ENCODE data around the gene ACTR10. TPM values are rescaled to one million over a fixed set of nuclear protein-coding genes. Genes with fewer than 3 reads are reported as not detected.

The ACTR10 gene
- total RNA-seq (100 to 1,000 TPM in 1 of 2 donors, 10 to 100 TPM in 1; 98.0 to 136 TPM), polyA plus RNA-seq (ENCODE audit: insufficient read length in 2 of 2) (100 to 1,000 TPM; 137 to 148 TPM)
- long read RNA-seq, donor 1, transcript ACTR10-201 (13 exons, 2,419 nt), result major isoform, 65 of 96 reads
- long read RNA-seq, donor 1, partial matches to known transcripts, result 28 of 96 reads
- long read RNA-seq, donor 1, other reads (novel, unspliced or antisense), result 0 of 96 reads
- long read RNA-seq, donor 2, transcript ACTR10-201 (13 exons, 2,419 nt), result major isoform, 15 of 16 reads
- long read RNA-seq, donor 2, partial matches to known transcripts, result 0 of 16 reads
- long read RNA-seq, donor 2, other reads (novel, unspliced or antisense), result 0 of 16 reads
- long read RNA-seq, donor 3, transcript ACTR10-201 (13 exons, 2,419 nt), result major isoform, 25 of 26 reads
- long read RNA-seq, donor 3, partial matches to known transcripts, result 0 of 26 reads
- long read RNA-seq, donor 3, other reads (novel, unspliced or antisense), result 0 of 26 reads
- long read RNA-seq, donor 4, transcript ACTR10-201 (13 exons, 2,419 nt), result major isoform, 57 of 79 reads
- long read RNA-seq, donor 4, partial matches to known transcripts, result 15 of 79 reads
- long read RNA-seq, donor 4, other reads (novel, unspliced or antisense), result 0 of 79 reads

DNA sequence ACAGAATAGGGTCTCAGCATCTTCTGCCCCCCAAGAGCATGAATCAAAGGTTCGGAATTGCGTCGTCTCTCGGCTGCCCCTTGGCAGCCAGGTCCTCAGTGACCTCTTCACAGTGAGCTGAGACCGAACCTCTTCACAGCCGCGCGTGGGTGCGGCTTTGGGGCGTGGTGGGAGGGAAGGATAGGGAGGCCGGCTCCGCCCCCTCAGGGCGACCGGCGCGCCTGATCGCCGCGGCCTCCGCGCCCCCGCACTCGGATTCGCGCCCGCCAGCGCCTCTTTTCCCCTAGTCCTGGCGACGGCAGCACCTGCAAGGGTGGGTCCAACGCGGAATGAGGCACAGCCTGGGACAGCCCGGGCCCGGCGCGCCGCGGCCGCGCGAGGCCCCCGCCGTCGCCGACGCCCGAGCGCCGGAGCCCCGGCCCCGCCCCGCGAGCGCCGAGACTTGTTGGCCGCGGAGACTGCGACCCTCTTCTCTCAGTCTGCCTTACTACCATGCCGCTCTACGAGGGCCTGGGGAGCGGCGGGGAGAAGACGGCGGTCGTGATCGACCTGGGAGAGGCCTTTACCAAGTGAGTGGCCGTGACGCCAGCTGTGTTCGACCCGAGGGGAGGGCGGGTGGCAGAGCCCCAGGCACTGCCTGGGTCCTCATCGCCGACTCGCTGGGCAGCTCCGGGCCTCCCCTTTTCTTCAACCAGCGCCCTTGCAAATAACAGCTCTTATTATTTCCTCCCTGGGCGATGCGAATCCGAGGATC, at the start of gene ACTR10:
Gene ACTR10, plus strand, starts transcription at position 424 of the 754 bp plus-strand sequence. Its CDS starts 69 bp downstream, at position 493.
- 0% methylated on average over 78 of the region's 78 CpGs for WGBS (ENCODE audit: insufficient coverage)
- H3K9me3 ChIP-seq (ENCODE audit: control insufficient read depth, insufficient read depth, low read length), result no peaks in the 10 kb centered on the region
- peaks cover 4% of the 10 kb centered on the region for H3K4me1 ChIP-seq (ENCODE audit: control insufficient read depth, insufficient read depth, low read length)
- peak; percentile 61 to 94 (median 74) for DNase-seq (ENCODE audit: low read depth in 4 of 6, low spot score in 6 of 6)
- no peaks in the 10 kb centered on the region for H3K27me3 ChIP-seq (ENCODE audit: control insufficient read depth, insufficient read depth, low read length)
- peak within 1 kb of the TSS; percentile 94 for H3K27ac ChIP-seq (ENCODE audit: low read depth, low read length)
- peak within 1 kb of the TSS; percentile 90 for H3K4me3 ChIP-seq (ENCODE audit: low read depth, low read length)
- H3K36me3 ChIP-seq (ENCODE audit: control insufficient read depth, insufficient read depth, low read length), result peaks cover 11% of the 10 kb centered on the region

DNA sequence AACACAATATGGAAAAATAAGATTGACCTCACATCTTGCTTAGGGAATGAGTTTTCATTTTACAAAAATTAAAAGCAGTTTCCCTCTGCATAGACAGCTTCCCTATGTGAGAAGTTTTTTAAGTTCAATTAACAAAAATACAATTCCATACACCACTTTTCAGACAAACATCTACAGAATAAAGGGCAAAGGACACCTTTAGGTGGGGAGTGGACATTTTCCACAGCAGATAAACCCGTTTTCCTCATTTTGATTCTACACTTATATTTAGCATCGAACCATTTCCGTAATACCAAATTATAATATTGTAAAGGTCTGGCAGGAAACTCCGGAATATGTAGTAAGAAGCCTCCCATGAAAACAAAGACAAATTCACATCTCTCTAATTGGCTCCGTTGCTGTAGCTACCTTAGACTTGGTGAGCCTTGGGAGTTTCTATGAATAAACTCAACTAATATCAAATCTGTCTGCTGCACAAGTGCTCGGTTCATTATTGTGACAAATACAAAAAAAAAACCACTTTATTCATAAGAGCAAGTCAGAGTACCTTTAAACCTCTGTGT, 49.6 kb upstream of the ACTR10 start:
- peak in 1 of 6 donors; percentile 18 for DNase-seq (ENCODE audit: low read depth in 4 of 6, low spot score in 6 of 6)
- H3K36me3 ChIP-seq (ENCODE audit: control insufficient read depth, insufficient read depth, low read length), result no peaks in the 10 kb centered on the region
- H3K4me3 ChIP-seq (ENCODE audit: low read depth, low read length), result peak overlapping the region; percentile 62
- no peaks in the 10 kb centered on the region for H3K9me3 ChIP-seq (ENCODE audit: control insufficient read depth, insufficient read depth, low read length)
- H3K27ac ChIP-seq (ENCODE audit: low read depth, low read length), result no peak overlapping the region
- no peaks in the 10 kb centered on the region for H3K27me3 ChIP-seq (ENCODE audit: control insufficient read depth, insufficient read depth, low read length)
- H3K4me1 ChIP-seq (ENCODE audit: control insufficient read depth, insufficient read depth, low read length), result peaks cover 13% of the 10 kb centered on the region
- no CpG with 5 or more reads among the region's 6 CpGs for WGBS (ENCODE audit: insufficient coverage)

DNA sequence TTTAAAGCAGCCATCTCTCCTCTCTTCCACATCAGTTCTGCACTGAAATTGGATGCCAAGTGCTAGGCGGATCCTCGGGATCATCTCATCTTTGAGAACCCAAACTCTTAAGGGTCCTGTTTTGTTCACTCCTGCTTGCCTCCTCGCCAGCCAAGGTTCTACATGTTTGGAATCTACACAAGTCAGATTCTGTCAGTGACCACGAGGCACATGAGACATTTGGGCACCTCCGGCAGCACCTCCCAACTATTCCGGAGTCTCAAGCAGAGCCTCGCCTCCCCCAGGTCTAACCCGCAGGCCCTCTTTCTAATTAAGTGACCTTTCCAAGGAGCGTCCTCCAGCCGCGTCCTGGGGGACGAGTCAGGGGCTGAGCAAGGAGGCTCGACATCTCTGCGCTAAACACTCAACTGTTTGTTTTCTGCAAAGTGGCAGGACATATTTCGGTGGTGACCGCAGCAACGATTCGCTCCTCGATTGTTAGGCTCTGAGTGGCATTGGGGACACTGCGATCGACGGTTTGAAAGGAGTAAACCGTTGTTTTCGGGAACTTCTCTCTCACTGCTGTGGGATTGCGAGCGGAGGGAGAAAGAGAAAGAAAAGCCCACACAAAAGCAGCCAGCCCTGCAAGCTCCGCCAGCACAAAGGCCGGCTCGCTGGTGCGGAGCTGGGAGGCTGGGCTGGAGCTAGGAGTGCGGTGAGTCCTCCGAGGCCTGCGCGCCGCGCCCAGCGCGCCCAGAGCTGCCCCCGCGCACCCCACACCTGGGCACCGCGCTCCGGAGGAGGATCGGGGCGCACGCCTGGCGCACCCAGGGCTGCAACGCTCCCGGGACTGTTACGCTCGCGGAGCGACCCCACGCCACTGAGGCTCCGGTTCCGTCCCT, 48.6 kb upstream of the ACTR10 start:
- Histone ChIP-seq H3K9me3 (ENCODE audit: control insufficient read depth, insufficient read depth, low read length) (no peaks in the 10 kb centered on the region), H3K4me3 (ENCODE audit: low read depth, low read length) (peak overlapping the region; percentile 62), H3K4me1 (ENCODE audit: control insufficient read depth, insufficient read depth, low read length) (peaks cover 13% of the 10 kb centered on the region), H3K27ac (ENCODE audit: low read depth, low read length) (peak overlapping the region; percentile 22), H3K27me3 (ENCODE audit: control insufficient read depth, insufficient read depth, low read length) (no peaks in the 10 kb centered on the region), H3K36me3 (ENCODE audit: control insufficient read depth, insufficient read depth, low read length) (no peaks in the 10 kb centered on the region)
- 0% methylated on average over 53 of the region's 56 CpGs for WGBS (ENCODE audit: insufficient coverage)
- peak; percentile 13 to 80 (median 57) for DNase-seq (ENCODE audit: low read depth in 4 of 6, low spot score in 6 of 6)

DNA sequence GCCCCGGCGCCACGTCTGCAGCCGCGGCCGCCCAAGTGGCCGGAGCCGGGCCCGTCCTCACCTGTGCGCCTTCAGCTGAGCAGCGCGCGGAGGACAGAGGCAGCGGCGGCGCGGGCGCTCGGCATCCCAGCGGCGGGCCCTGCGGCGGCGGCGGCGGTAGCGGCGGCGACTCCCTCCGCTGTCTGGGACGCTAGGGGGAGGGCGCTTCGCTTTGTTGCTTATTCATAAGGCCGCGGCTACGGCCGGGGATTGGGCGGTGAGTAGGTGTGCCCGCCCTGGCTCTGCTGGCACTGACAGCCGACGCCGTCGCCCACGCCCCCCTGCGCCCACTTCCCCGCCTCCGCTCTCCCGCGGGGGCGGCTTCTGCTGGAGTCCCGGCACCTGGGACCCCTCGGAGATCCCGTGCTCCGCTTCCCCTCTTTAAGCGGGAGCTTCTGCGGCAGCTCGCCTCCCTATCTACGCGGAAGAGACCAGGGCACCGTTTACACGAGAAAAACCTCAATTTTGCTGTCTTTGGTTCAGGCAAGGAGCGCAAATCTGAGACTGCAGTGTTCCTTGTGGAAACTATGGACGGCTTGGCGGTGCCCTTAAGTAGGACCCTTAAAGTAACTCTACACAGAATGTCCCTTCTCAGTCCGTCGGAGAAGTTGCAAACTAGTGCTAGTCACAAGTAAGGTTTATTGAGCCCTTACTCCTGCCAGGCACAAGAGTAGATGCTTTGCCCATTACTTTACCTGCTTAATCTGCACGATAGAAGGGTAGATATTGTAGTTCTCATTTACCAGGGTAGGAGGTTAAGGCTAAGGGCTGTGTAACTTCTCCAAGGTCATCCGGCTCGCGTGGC, 47.7 kb upstream of the ACTR10 start, which contains the start of gene ARMH4:
Gene ARMH4, minus strand, starts transcription at position 200 of the 844 bp plus-strand sequence. CDS start 12,855 bp downstream, outside the sequence.
- Histone ChIP-seq H3K4me3 (ENCODE audit: low read depth, low read length) (peak within 1 kb of the TSS; percentile 62), H3K36me3 (ENCODE audit: control insufficient read depth, insufficient read depth, low read length) (no peaks in the 10 kb centered on the region), H3K27me3 (ENCODE audit: control insufficient read depth, insufficient read depth, low read length) (no peaks in the 10 kb centered on the region), H3K27ac (ENCODE audit: low read depth, low read length) (peak within 1 kb of the TSS; percentile 57), H3K9me3 (ENCODE audit: control insufficient read depth, insufficient read depth, low read length) (no peaks in the 10 kb centered on the region), H3K4me1 (ENCODE audit: control insufficient read depth, insufficient read depth, low read length) (peaks cover 13% of the 10 kb centered on the region)
- peak; percentile 59 to 97 (median 80) for DNase-seq (ENCODE audit: low read depth in 4 of 6, low spot score in 6 of 6)
- under 1% methylated on average over 64 of the region's 70 CpGs for WGBS (ENCODE audit: insufficient coverage)

DNA sequence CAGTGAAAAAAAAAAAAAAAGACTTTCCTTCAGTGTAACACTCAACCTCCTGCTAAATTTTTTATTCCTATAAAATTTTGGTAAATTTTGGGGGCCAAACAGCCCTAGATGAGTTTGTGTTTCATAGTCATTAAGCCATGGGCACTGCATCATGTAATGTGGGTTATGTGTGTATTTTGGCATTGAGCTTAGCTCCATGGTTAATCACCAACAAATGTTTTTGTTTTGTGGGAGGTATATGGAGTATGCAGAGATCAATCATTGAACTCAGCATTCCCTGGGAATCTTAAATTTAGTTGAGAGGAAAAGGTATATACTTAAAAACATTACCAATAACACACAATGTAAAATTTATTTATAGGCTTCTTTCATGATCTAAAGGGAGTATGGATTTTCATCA, 39.4 kb upstream of the ACTR10 start:
- Histone ChIP-seq H3K27ac (ENCODE audit: low read depth, low read length) (no peak overlapping the region), H3K4me1 (ENCODE audit: control insufficient read depth, insufficient read depth, low read length) (no peaks in the 10 kb centered on the region), H3K36me3 (ENCODE audit: control insufficient read depth, insufficient read depth, low read length) (no peaks in the 10 kb centered on the region), H3K27me3 (ENCODE audit: control insufficient read depth, insufficient read depth, low read length) (no peaks in the 10 kb centered on the region), H3K4me3 (ENCODE audit: low read depth, low read length) (no peak overlapping the region), H3K9me3 (ENCODE audit: control insufficient read depth, insufficient read depth, low read length) (no peaks in the 10 kb centered on the region)
- DNase-seq (ENCODE audit: low read depth in 4 of 6, low spot score in 6 of 6), result no peak

- no peaks in the 10 kb centered on the region for H3K27me3 ChIP-seq (ENCODE audit: control insufficient read depth, insufficient read depth, low read length)
- H3K36me3 ChIP-seq (ENCODE audit: control insufficient read depth, insufficient read depth, low read length), result no peaks in the 10 kb centered on the region
- DNase-seq (ENCODE audit: low read depth in 4 of 6, low spot score in 6 of 6), result peak; percentile 40 to 92 (median 64)
- H3K27ac ChIP-seq (ENCODE audit: low read depth, low read length), result no peak overlapping the region
- H3K4me1 ChIP-seq (ENCODE audit: control insufficient read depth, insufficient read depth, low read length), result no peaks in the 10 kb centered on the region
- no peaks in the 10 kb centered on the region for H3K9me3 ChIP-seq (ENCODE audit: control insufficient read depth, insufficient read depth, low read length)
- WGBS (ENCODE audit: insufficient coverage), result 79% methylated on average over 4 of the region's 10 CpGs
- no peak overlapping the region for H3K4me3 ChIP-seq (ENCODE audit: low read depth, low read length)
Observed at GRCh38 chr14:58166005-58166983, 33.7 kb upstream of the ACTR10 start.

- no peak overlapping the region for H3K27ac ChIP-seq (ENCODE audit: low read depth, low read length)
- DNase-seq (ENCODE audit: low read depth in 4 of 6, low spot score in 6 of 6), result peak in 1 of 6 donors; percentile 81
- H3K4me3 ChIP-seq (ENCODE audit: low read depth, low read length), result no peak overlapping the region
- WGBS (ENCODE audit: insufficient coverage), result 22% methylated on average over 1 of the region's 1 CpG
- H3K36me3 ChIP-seq (ENCODE audit: control insufficient read depth, insufficient read depth, low read length), result no peaks in the 10 kb centered on the region
- H3K27me3 ChIP-seq (ENCODE audit: control insufficient read depth, insufficient read depth, low read length), result no peaks in the 10 kb centered on the region
- no peaks in the 10 kb centered on the region for H3K4me1 ChIP-seq (ENCODE audit: control insufficient read depth, insufficient read depth, low read length)
- H3K9me3 ChIP-seq (ENCODE audit: control insufficient read depth, insufficient read depth, low read length), result no peaks in the 10 kb centered on the region
Observed at GRCh38 chr14:58167057-58167456, 32.9 kb upstream of the ACTR10 start.
